HL-60 (cell line): Measurements from ENCODE around the gene LCN2.

Experiments used
- CTCF ChIP-seq: IDR thresholded peaks from one replicate; pipeline ENCODE4 v1.5.1; 2011; ENCODE audit warnings: low read length, control low read depth, inconsistent platforms; ENCODE audit not compliant: insufficient read depth
- GABPA ChIP-seq: IDR thresholded peaks from 2 replicates; pipeline ENCODE4 v1.6.1; 2012; ENCODE audit warnings: low read depth
- POLR2AphosphoS5 ChIP-seq: IDR thresholded peaks from 2 replicates; pipeline ENCODE4 v1.6.1; 2012; ENCODE audit warnings: low read depth
- REST ChIP-seq: IDR thresholded peaks from 2 replicates; pipeline ENCODE4 v1.6.1; 2012; ENCODE audit warnings: low read depth; ENCODE audit not compliant: insufficient replicate concordance

- no peak for TF ChIP-seq REST
- no peak for TF ChIP-seq CTCF
- no peak for TF ChIP-seq POLR2AphosphoS5
- no peak for TF ChIP-seq GABPA
Measured at GRCh38 chr9:128108269-128109049, 40.8 kb upstream of the LCN2 start.
